GM21737 (cell line): Measurements from ENCODE around the gene HBS1L.

ENCODE experiments used
- ATAC-seq: cut with Tn5 transposase; IDR thresholded peaks from one replicate; pipeline ENCODE4 v1.9.1; 2021; ENCODE audit warnings: mild to moderate bottlenecking, moderate library complexity; ENCODE audit not compliant: unreplicated experiment

Gene HBS1L

DNA sequence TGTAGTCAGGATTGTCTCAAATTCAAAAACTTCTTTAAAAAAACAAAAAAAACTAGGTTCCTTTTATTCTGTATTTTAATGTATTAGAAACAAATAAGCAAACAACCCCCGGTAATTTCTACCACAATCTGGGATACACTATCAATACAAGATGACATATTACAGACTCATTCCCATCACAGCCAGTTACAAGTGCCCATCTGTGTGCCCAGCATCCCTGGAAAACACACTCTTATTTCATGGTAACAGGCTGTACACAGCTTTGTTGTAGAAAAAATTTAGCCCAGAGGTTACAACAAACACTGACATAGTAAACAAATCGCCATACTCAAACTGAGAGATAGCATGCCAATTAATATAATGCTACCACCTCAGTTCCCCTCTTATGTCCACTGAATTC lies 16.3 kb downstream of the HBS1L start:
- no peak for ATAC-seq

DNA sequence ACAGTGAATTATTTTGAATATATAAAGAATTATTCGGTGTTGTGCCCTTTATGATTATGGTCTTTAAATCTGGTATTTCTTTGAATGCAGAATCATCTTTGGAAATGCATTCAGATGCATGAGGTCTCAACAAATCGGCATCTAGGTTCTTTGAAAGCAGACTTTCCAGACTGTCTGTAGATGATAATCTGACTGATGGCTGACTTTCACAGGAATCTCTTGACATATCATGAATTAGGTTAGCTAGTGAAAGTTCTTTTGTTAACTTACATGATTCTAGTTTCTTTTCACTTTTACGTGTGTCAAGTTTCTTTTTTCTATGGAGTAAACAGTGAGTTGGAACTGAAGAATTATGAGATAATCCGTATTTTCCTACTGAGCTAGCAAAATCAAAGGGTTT lies 17.1 kb downstream of the HBS1L start:
- no peak for ATAC-seq

DNA sequence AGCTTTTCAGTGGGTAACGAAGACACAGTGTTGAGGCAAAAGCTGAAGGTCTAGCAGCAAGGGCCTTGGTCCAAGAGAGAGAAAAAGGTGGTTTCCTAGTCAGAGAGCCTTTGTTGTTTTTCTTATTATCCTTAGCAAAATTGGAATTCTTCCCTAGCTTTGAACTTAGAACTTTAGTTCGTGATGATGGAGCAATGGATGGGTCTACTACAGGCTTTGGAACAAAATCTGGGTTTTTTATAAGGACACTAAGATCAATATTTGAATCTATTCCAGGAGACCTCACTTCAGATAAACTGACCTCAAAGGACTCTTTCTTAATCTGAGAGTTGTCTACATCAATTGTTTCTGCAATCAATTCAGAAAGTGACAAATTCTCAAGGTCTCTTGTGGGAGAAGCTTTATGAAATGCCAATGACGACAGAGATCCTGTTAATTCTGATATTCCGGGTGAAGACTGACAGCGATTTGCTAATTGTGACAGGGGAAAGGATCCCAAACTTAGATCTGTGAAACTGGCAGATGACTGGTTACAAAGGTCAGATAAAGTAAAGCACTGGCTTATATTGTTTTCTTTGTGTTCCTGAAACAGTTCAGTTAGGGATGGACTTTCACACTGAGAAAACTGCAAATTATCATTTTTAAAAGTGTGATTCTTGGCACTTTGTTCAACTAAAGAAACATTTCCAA lies 17.7 kb downstream of the HBS1L start:
- no peak for ATAC-seq

GRCh38 chr6:135033238-135033637 lies 21.4 kb downstream of the HBS1L start:
- ATAC-seq: no peak

GRCh38 chr6:135030532-135031178 lies 24.0 kb downstream of the HBS1L start:
- no peak for ATAC-seq

DNA sequence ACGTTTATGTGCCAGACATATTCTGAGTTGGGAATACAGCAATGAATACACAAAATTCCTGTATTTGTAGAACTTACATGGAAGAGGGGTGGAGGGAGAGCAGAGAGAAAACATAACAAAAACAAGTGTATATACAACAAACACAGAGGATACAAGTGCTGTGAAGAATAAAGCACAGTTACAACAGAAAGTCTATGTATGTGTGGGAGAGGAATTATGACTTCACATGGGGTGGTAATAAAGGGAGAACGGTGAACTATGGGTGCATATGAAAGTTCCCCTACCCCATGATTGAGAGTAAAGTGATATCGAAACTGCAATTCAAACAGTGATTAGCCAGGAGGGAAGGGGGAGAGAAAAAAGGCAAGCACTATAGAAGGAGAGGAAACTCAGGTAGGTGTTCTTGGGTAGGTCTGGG lies 24.6 kb downstream of the HBS1L start:
- peak; percentile 75 for ATAC-seq

- no peak for ATAC-seq
Observed at GRCh38 chr6:135025775-135026174, 28.8 kb downstream of the HBS1L start.

DNA sequence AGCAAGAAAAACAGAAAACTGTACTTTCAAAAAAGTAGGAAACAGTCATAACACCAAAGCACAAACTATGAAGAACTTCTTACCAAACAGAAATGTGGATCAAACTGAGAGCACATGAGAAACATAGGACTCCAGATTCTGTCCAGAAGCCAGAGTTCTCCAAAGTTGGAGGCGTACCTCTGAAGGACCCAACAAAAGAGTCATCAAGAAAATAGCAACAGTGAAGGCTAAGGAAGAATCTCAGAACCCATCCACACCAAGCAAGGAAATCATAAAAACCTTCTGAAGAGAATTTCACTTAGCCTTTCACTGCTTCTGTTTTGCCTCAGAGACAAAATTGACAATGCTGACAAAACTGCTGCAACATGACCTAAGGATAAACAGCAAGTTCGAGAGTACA lies 29.4 kb downstream of the HBS1L start:
- no peak for ATAC-seq

GRCh38 chr6:135022050-135022697 lies 32.4 kb downstream of the HBS1L start:
- ATAC-seq: no peak

- ATAC-seq: peak; percentile 63
Observed at GRCh38 chr6:135021310-135022049, 33.1 kb downstream of the HBS1L start.

DNA sequence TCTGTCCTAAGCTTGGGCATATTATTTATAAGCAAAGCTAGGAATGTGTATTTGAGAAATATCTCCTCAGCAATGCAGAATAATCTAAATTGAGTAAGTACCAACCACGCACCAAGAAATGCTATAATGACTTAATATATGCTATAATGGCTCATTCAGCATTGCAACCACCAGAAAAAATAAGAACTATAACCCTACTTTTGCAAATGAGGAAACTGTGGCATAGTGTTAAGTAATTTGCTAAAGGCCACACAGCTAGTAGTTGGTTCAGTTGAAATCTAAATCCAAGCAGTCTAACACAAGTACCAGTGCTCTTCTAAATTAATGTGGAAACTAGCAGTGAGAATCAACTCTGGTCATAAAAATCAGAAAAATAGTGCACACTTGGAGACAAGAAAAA lies 35.7 kb downstream of the HBS1L start:
- ATAC-seq: no peak

DNA sequence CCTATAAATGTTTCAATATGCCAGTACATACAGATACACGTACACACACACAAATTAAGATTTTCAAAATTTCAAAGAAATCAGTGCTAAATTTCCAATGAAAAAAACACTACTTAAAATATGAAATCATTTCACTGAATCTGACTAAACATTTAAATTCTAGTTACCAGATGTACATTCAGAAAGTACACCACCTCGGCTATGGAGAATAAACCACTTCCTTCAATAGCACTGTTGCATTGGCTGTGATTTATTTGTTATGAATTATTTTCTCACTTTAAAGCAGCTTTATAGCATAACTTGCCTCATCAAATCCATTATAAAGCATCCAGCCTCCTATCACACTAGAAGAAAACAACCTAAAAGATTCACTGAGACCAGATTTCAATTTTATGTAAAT lies 36.6 kb downstream of the HBS1L start:
- ATAC-seq: no peak

DNA sequence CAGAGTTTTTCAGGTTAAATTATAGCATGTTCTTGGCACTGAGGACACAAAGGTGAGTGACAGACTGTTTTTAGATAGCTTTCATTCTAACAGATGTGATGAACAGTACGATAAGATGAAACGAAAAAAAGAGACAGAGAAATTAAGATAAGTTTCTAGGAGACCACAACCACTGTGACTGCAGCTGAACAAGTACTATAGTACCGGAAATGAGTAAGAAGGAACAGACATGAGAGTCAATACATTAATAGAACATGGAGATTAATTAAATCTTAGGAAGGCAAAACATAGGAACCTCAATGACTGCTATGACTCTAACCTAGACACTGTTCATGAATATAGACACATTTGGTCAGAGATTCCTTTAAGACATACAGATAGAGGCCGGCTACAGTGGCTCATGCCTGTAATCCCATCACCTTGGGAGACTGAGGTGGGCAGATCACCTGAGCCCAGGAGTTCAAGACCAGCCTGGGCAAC lies 40.2 kb downstream of the HBS1L start:
- peak; percentile 93 for ATAC-seq

- no peak for ATAC-seq
Observed at GRCh38 chr6:135013211-135013610, 41.4 kb downstream of the HBS1L start.

GRCh38 chr6:135012764-135013163 lies 41.9 kb downstream of the HBS1L start:
- ATAC-seq: no peak

DNA sequence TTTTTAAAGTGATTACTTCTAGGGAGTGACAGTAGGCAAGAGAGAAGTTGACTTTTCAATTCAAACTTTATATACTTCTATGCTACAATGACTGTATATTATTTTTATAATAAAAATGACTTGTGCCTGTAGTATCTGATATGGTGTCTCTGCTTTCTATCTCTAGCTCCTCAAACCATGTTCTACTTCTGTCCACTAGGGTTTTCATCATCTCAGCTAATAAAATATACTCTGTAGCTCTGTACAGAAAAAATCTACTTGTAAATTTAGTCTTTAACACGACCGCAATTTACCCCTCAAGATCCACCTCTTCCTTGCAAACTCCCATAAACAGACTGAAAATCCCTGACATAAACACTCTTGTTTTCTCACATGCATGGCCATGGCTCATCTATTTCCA lies 42.3 kb downstream of the HBS1L start:
- ATAC-seq: no peak

- no peak for ATAC-seq
Observed at GRCh38 chr6:135008941-135009290, 45.7 kb downstream of the HBS1L start.

GRCh38 chr6:135008072-135008940 lies 46.3 kb downstream of the HBS1L start:
- peak; percentile 86 for ATAC-seq

GRCh38 chr6:135006386-135006914 lies 48.2 kb downstream of the HBS1L start:
- ATAC-seq: no peak

DNA sequence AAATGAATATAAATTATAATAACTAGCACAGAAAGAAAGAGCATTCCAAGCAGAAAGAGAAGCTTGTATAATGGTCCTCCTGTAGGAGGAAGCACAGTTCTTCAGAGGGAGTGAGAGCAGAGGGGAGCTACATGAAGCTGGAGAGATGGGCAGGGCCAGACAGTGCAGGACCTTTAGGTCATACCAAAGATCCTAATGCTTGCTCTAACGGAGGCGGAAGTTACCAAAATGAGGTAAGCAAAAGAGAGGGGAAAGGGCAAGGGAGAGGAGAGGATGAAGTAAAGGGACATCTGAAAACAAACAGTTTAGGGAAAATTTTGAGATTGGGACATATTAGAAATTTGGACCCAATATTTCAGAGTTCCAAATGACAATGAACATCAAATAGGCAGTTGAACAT lies 50.2 kb downstream of the HBS1L start:
- no peak for ATAC-seq
